H4 (cell line): ENCODE data around the gene PLA2G1B. TPM values are rescaled to one million over a fixed set of nuclear protein-coding genes. Genes with fewer than 3 reads are reported as not detected.
"Not testable (repeated sequence)": the region's sequence is repeated elsewhere in the genome, so short reads cannot be mapped to it uniquely, and the experiment has no call there.

Source experiments
- DNase-seq: peaks from one replicate; pipeline ENCODE4 v3.0.0-alpha.2; 2015; ENCODE audit warnings: low spot score
- total RNA-seq: library from RNA; depleted of rRNA; stranded (reverse); fragments of >200 nt; shearing (Covaris generic); gene quantifications from 2 replicates; pipeline ENCODE4 v1.2.3, GENCODE V29; 2014

The PLA2G1B gene
- total RNA-seq, 1 experiment from 2014 or later: not detected

DNA sequence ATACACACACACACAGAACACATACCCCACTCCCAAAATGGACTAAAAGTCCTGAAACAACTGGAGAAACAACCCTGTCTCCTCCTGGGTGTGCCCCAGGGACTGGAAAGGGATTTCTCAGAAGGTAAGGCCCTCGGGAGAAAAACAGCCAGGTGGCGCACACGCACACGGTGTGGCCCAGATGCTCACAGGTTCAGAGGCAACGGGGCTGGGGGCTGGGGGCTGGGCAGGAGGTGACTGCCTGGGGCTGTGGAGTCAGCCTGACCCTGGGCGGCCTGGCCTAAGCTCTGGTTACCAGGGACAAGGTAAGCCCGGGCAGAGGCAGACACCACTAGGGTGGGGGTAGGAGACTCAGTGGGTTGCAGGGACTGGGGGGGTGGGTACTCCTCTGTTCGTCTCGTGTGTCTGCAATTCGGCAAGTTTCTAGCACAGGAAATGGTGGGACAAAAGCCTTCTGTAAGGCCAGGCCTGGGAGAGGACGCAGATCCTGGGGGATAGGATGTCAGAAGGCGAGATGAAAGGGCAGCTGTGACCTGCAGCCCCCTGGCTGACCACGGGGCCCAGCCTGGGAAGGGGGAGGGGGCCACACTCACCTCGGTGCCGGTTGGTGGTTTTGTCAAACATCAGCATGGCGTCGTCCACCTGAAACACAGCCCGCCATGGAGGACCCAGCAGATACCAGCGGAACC lies 31.0 kb upstream of the PLA2G1B start:
- no peak for DNase-seq

DNA sequence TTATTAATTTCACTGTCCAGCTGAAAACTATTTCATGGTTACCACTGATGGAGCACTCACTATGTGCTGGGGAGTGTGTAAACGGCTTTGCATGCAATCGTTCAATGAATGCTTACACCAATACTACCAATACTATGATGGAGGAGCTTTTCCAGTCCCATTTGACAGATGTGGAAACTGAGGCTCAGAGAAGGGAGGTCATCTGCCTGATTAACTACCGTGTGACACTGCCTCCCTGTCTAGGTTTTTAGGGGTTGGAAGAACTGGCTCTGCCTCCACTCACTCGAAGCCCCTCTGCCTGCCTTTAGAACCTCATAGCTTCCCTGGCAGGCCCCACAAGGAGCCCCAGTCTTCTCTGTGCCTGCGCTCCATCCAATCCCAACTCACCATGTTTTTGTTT lies 29.5 kb upstream of the PLA2G1B start:
- no peak for DNase-seq

DNA sequence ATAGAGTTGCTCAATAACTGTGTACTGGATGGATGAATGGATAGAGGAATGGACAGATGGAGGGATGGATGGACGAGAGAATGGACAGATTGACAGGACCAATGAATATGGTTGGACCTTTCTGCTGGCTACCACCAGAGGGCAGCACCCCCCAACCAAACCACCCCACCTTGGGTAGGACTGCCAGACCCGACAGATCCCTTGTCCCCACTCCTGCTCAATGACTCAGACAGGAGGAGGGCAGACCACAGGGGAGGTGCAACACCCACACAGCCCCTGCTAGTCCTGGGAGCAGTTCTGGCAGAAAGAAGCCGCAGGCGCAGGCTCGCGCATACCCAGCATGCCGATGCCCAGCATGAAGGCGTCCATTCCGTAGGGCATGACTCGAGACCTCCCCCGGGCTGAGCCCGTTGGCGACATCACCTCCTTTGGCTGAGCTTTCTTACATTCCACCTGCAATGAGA lies 29.0 kb upstream of the PLA2G1B start:
- DNase-seq: peak; percentile 97

DNA sequence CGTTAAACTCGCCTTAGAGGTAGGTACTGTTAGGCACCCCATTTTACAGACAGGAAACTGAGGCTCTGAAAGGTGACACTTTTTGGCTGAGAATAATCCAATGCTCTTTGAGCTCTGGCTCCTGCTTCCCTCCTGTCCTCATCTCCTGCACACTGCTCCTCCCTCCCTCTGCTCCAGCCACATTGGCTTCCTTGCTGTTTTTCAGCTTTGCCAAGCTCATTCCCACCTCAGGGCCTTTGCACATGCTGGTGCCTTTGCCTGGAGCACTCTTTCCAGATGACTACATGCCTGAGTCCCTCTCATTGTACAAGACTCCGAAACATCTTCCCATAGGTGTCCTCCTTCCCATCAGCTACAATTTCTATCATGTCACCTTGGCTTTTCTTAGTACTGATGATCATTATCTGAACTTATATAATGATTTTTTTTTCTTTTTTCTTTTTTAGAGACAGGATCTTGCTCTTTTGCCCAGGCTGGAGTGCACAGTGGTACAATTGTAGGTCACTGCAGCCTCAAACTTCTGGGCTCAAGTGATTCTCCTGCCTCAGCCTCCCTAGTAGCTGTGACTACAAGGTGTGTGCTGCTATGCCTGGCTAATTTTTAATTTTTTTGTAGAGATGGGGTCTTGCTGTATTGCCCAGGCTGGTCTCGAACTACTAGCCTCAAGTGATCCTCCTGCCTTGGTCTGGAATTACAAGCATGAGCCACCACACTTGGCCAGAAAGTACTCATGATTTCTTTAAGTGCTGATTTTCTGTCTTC lies 26.2 kb upstream of the PLA2G1B start:
- no peak for DNase-seq

DNA sequence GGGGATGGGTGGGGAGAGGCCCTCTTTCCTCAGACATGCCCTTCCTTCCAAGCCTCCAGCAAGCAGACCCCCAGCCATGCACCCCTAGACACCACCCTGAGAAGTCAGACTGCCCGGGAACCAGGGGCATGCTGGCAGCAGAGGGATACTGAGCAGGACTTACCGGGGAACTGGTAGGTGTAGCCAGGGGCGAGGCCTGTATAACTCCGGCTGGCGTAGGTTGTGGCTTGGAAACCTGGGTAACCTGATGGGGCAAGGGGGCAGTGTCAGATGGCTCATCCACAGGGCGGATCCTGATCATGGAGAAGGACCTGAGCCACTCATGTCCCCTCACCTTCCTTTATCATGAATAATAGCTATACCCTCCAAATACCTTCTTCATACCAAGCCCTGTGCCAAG lies 25.6 kb upstream of the PLA2G1B start:
- DNase-seq: no peak

DNA sequence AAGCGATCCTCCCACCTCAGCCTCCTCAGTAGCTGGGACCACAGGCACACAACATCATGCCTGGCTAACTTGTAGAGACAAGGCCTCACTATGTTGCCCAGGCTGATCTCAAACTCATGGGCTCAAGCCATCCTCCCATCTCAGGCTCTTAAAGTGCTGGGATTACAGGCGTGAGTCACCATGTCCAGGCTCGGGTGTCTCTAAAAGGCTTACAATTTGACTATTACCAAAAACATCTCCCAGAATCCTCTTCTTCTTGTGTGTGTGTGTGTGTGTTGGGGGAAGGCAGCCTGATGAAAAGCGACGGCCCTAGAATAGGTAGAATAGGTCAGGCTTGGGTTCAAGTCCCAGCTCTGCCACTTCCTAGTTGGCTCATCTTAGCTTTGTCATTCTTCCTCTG lies 24.5 kb upstream of the PLA2G1B start:
- peak; percentile 18 for DNase-seq

DNA sequence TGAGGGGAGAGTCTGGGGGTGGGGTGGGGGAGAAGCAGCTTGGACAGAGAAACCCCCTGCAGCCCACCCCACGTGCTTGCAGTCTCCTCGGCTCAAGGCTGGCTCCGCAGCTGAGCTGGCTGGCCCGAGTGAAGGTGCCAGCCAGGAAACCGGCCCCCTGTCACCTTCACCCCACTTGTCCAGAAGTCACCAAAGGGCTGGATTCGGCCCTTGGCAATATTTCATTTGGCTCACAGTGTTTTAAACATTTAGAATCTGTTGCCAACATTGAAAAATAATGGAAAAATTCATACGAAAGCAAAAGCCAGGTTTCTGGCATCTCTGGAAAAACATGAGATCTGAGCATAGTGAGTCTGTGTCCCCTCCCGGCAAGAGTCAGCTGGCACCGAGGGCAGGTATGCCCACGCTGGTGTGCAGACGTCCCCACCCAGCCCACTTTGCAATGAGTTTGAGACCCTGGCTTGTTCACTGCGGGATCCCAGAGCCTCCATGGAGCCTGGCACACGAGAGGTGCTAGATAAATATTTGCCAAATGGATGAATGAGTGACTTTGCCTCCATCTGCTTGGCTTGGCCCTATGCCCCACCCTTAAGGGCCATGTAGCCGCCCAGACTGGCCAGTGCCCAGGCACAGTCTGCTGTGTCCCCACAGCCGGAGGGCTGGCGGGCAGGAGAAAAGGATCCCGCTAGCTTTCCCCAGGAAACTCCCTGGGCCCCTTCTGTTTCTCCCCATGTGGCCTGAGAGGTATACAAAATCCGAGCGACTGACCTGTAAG lies 23.2 kb upstream of the PLA2G1B start:
- DNase-seq: no peak

DNA sequence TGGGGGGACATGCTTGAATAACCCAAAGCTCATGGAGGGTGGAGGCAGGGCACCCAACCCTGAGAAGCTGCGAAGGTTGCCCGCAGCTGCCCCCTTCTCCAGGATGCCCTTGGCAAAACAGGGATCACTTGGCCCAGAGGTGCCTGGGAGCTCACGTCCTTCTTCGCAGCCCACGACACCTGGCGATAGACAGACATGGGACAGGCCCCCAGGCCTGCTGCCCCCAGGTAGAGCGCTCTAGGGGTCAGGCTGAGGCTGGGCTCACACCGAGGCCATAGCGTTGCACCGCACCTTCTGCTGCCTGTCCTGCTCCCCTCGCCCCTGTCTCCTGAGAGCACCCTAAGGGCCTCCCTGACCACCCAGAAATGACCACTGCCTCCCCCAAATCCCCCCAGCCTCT lies 20.2 kb upstream of the PLA2G1B start:
- no peak for DNase-seq

DNA sequence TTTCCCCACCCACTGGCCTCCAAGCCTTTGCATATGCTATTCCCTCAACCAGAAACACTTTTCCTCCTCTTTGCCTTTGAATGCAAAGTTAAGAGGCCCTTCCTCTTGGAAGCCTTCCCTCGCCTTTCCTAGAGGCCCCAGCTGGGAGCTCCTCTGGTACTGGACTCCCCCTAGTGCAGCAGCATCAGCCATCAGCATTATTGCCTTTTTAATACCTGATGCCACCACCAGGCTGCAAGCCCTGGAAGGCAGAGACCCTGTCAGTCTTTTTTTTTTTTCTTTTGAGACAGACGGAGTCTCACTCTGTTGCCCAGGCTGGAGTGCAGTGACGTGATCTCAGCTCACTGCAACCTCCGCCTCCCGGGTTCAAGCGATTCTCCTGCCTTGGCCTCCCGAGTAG lies 19.1 kb upstream of the PLA2G1B start:
- no peak for DNase-seq

DNA sequence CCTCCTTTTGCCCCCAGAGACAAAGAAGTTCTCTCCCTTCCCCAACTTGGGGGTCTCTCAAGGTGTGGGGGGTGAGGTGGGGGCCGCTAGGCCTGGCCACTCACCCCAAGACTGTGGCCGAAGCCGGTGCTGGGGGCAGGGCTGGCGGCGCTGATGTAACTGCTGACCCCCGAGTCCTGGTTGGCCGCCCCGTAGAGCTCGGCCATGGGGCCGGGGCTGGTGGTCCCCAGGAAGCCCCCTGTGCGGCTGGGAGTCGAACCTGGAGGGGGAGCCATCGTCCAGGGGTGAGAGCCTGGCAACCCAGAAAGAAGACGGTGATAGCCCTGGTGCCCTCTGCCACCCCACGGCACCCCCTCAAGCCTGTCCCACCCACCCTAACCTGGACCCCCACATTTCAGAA lies 18.5 kb upstream of the PLA2G1B start:
- no peak for DNase-seq

DNA sequence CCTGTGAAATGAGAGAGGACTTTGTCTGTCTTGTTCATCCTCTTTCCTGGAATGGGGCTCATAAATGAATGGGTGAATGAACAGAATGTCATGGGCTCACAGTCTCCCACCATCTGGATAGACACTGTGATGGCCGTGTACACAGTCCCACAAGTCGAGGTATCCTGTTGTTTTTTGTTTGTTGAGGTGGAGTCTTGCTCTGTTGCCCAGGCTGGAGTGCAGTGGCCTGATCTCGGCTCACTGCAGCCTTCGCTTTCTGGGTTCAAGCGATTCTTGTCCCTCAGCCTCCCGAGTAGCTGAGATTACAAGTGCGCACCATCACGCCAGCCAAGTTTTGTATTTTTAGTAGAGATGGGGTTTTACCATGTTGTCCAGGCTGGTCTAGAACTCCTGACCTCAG lies 16.1 kb upstream of the PLA2G1B start:
- DNase-seq: no peak

DNA sequence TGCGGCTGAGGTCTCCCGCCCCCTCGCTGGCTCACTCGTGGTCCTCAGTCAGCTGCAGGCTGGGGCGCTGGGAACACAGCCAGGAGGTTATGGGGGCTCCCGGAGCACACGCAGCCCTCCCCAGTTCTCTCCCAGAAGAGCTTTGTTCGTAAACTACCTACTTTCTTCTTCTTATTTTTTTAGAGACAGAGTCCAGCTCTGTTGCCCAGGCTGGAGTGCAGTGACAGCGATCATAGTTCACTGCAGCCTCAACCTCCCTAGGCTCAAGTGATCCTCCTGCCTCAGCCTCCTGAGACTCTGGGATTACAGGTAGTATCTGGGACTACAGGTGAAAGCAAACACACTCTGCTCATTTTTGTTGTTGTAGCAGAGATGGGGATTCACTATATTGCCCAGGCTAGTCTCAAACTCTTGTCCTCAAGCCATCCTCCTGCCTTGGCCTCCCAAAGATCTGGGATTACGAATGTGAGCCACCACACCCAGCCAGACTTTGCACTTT lies 15.5 kb upstream of the PLA2G1B start:
- no peak for DNase-seq

DNA sequence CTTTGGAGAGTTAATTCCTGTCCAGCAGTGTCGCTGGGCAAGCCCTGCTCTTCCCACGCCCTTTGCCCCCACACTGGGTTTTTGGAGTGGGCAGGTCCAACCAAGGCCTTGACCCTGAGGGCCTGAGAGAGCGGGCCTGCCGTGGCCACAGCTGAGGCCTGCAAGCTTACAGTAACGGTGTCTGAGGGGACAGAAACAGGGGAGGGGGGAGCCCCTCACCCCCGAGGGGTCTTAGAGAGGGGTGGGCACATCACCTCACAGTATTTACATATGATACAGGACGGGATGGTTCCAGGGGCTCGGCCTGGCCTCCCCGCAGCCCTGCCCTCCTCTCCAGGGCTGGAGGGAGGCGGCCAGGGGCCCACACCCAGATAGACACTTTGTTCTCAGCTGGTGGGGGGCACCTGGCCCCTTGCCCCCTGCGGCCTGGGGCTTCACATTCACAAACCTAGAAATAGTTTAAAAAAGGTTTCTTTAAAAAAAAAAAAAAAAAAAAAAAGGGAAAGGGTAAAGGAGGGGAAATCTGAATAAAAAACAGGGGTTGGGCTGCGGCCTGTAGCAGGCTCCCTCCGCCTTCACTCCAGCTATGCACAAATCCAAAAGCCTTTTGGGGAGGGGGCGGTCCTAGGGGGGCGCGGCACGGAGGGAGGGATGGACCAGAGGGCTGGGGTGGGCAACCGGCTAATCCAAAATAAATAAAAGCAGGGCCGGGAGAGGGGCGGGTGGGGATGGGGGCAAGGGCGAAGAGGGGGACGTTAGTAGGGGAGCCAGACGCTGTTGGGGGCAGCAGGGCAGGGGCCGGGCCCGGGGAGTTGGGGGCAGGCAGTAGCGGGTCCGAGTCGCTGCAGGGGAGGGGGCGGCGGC lies 14.8 kb upstream of the PLA2G1B start:
- no peak for DNase-seq

DNA sequence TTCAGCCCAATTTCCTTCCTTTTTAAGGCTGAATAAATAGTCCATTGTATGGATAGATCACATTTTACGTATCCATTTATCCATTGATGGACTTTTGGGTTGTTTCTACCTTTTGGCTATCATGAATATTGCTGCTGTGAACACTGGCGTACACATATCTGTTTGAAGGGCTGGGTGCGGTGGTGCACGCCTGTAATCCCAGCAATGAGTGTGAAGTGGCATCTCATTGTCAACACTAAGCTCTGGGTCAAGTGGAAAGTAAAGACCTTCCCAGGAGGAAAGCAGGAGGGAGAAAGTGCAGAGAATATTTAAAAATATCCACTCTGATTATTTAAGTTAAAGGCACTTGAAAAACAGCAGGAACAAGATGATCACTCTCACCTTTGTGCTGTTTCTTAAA lies 11.7 kb upstream of the PLA2G1B start:
- DNase-seq: no peak

DNA sequence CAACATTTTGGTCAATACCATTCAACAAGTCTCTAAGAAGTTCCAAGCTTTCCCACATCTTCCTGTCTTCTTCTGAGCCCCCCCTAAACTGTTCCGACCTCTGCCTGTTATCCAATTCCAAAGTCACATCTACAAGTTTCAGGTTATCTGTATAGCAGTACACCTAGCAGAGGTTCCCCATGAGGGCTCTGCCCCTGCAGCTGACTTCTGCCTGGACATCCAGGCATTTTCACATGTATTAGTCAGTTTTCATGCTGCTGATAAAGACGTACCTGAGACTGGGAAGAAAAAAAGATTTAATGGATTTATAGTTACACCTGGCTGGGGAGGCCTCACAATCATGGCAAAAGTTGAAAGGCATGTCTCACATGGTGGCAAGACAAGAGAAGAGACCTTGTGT lies 10.2 kb upstream of the PLA2G1B start:
- no peak for DNase-seq

DNA sequence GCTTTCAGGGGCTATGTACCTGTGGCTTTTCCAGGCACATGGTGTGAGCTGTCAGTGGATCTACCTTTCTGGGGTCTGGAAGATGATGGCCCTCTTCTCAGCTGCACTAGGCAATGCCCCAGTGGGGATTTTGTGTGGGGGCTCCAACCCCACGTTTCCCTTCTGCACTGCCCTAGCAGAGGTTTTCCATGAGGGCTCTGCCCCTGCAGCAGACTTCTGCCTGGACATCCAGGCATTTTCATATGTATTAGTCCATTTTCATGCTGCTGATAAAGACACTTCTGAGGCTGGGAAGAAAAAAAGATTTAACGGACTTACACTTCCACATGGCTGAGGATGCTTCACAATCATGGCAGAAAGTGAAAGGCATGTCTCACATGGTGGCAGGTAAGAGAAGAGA lies 8.8 kb upstream of the PLA2G1B start:
- DNase-seq: not testable (repeated sequence)

DNA sequence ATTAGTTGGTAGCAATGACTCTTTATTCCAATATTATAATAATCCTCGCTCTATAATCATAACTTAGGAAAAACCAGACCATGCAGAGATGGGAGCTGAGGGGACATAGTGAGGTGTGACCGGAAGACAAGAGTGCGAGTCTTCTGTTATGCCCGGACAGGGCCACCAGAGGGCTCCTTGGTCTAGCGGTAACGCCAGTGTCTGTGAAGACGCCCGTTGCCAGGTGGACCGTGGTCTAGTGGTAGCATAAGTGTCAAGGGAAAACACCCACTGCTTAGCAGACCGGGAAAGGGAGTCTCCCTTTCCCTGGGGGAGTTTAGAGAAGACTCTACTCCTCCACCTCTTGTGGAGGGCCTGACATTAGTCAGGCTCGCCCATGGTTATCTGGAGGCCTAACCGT lies 7.9 kb upstream of the PLA2G1B start:
- DNase-seq: not testable (repeated sequence)

DNA sequence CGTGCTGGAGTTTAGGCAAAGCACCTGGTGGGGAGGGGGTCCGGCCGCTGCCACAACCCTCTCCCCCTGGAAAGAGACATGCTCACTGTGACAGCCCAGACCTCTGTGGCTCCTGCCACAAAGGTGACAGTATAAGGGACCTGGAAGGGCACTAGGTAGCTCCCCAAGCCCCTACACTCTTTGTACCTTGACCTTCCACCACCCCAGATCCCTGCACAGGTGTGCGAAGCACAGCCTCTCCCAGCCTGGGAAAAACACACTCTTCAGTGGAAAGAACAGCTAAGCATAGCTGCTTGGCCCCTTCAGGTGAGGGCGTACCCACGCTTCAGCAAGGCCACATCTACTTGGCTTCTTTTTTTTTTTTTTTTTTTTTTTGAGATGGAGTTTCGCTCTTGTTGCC lies 4.9 kb upstream of the PLA2G1B start:
- DNase-seq: no peak

DNA sequence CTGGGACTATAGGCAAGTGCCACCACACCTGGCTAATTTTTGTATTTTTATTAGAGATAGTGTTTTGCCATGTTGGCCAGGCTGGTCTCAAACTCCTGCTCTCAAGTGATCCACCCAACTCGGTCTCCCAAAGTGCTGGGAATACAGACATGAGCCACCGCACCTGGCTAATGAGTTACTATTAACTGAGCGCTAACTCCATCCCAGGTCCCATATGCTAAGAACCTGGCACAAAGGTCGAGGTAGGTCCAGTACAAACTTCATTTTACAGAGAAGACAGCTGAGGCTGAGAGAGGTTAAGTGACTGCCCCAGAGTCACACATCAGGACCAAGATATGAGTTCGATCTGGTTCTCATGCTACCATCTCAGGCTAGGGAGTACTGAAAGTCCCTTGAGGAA lies 4.5 kb upstream of the PLA2G1B start:
- DNase-seq: no peak

DNA sequence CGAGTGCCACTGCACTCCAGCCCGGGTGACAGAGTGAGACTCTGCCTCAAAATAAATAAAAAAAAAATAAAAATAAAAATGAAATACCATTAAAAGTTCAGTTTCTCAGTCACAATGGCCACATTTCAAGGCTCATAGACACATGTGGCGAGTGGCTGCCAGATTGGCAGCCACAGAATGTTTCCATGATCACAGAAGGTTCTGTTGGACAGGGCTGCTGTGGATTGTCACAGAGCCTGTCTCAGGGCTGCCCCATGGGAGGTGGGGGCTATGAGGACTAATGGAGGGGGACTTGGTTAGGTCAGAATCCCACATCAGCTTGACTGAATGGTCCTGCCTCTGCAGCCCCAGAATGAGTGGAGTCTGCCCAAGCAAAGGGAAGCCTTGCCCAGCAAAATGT lies 3.8 kb upstream of the PLA2G1B start:
- no peak for DNase-seq

DNA sequence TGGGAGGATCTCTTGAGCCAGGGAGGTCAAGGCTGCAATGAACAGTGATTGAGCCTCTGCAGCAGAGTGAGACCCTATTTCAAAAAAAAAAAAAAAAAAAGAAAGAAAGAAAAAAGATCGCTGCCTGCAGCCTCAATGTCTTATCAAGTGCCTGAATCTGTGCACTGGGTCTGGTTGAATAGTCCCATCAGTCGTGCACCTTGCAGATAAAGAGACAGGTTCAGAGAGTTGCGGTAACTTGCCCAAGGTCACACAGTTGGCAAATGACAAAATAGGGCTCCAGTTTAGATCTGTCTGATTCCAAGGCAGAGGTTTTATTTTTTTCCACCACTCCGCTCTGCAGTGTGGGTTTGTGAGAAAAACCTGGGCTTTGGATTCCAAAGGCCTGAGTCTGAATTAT lies 649 bp upstream of the PLA2G1B start:
- DNase-seq: no peak
